Fibroblast of villous mesenchyme (primary cell): ENCODE measurements around the gene BCHE. TPM values are rescaled to one million over a fixed set of nuclear protein-coding genes. Genes with fewer than 3 reads are reported as not detected.

Experiments
- DNase-seq: peaks from one replicate; pipeline ENCODE4 v3.0.0-alpha.2; 2010; ENCODE audit warnings: low read depth
- H3K4me3 ChIP-seq: 2 replicates; pipeline ENCODE4 v1.5.1; 2011; ENCODE audit warnings: low read depth, mild to moderate bottlenecking, low read length
- CTCF ChIP-seq: IDR thresholded peaks from 2 replicates; pipeline ENCODE4 v1.5.1; 2012; ENCODE audit warnings: low read depth, mild to moderate bottlenecking, low read length; ENCODE audit not compliant: insufficient read depth
- total RNA-seq: library from RNA; depleted of rRNA; stranded (reverse); fragments of >200 nt; gene quantifications from 2 replicates; pipeline ENCODE4 v1.2.3, GENCODE V29; 2012

BCHE gene
- total RNA-seq, 1 donor: 2.6 TPM

DNA sequence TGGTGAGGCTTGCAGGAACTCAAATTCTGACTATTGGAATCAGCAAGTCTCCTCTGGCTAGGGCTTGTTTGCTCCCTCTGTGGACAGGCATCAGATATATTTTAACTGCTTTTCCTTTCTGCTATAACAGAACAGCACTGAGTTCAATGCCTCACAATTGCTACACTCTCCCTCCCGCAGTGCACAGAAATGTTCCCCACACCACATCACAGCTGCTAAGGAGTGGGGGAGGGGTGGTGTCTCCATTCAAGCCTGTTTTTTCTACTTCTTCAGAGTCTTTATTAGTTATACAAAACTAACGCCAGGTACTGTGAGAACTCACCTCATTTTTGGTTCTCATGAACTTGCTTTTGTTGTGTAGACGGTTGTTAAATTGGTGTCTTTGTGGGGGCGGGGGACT is 68.5 kb downstream of the BCHE start:
- no peak for TF ChIP-seq CTCF
- H3K4me3 ChIP-seq: no peak overlapping the region
- DNase-seq: no peak

DNA sequence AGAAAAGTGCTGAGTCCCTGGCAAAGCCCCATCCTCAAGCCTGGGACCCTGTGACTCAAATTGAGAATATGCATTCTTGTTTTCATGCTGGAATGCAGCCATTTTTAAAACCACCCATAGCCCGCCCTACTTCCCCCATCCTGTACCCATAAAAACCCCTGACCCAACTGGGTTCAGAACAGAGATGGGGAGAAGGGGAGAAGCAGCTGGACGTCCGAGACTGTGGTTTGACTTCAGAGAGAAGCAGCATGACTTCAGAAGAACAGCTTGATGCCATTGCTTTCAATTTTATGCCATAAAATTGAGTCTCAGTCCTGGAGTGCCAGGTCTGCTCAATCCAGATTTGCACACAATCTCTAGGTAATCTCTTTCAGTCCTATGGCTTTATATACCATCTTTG is 78.2 kb downstream of the BCHE start:
- no peak overlapping the region for H3K4me3 ChIP-seq
- DNase-seq: no peak
- no peak for TF ChIP-seq CTCF

- no peak for DNase-seq
- H3K4me3 ChIP-seq: no peak overlapping the region
- no peak for TF ChIP-seq CTCF
Observed at GRCh38 chr3:165755571-165755970, 81.7 kb downstream of the BCHE start.

- DNase-seq: no peak
- TF ChIP-seq CTCF: no peak
- H3K4me3 ChIP-seq: no peak overlapping the region
Observed at GRCh38 chr3:165754219-165755007, 82.8 kb downstream of the BCHE start.

DNA sequence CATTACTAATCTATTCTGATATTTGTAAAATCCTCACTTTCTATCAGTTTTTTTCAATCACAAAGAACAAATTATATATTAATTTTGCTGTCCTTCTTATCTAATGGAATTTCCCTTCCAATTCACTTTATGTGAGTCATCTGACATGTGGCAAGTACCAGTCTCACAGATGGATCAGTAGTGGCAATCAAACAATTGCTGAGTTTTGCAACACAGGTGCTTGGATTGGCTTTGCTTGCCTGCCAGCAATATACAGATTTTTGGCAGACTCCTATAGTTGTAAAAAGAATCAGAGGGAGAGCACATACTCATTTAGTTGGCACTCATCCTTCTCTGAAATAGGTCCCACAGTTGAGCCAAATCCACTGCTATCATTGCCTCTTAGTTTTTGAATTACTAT is 83.7 kb downstream of the BCHE start:
- no peak for DNase-seq
- H3K4me3 ChIP-seq: no peak overlapping the region
- TF ChIP-seq CTCF: no peak

DNA sequence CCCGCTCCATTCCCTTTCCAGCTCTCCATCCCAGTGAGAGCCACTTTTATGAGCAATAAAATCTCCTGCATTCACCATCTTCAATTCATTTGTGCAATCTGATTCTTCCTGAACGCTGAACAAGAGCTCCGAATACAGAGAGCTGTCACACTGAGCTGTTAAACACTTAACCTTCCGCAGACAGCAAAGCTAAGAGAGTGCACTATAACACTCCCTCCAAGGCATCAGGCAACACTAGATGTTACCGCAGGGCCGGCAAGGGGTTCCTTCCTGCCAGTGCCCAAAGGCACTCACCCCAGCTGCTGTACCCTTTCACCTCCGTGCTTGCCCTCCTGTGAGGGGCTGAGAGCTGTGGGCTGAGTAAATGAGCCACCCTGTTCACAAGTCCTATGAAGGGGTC is 85.6 kb downstream of the BCHE start:
- no peak overlapping the region for H3K4me3 ChIP-seq
- DNase-seq: no peak
- TF ChIP-seq CTCF: no peak

- no peak for DNase-seq
- TF ChIP-seq CTCF: no peak
- no peak overlapping the region for H3K4me3 ChIP-seq
Observed at GRCh38 chr3:165749821-165750220, 87.4 kb downstream of the BCHE start.
